ENCODE data around the gene LILRB5. TPM values are rescaled to one million over a fixed set of nuclear protein-coding genes. Genes with fewer than 3 reads are reported as not detected.

The LILRB5 gene
- total RNA-seq, 1 experiment from 2014 or later = not detected

GRCh38 chr19:54230031-54230430 is 27.0 kb downstream of the LILRB5 start:
- no peaks in the 10 kb centered on the region for H3K79me2 ChIP-seq (ENCODE audit: insufficient read depth, low read length)
- no peaks in the 10 kb centered on the region for H3K9me2 ChIP-seq (ENCODE audit: insufficient read depth)
- no peak overlapping the region for H3K9ac ChIP-seq (ENCODE audit: low read length)
- H3K4me3 ChIP-seq (replicated peaks in 1 of 2; ENCODE audit: low read depth in 1 of 2, low read length in 2 of 2) = no peak overlapping the region
- peaks cover 2 to 13% of the 10 kb centered on the region in 2 experiments; a peak in 3 of 4 replicates for H3K9me3 ChIP-seq (ENCODE audit: control insufficient read depth in 1 of 2, insufficient read depth in 1 of 2, low read depth in 1 of 2, low read length in 2 of 2)
- no peaks in the 10 kb centered on the region for H3K36me3 ChIP-seq (ENCODE audit: control insufficient read depth in 1 of 2, insufficient read depth in 2 of 2, low read length in 2 of 2)
- intact Hi-C loops (cut with micrococcal nuclease) = loop anchor here (2.0 to 5.0 kb wide), 2 partner anchors 57 to 162 kb away; partner anchors contain the start of gene TMC4
- TF ChIP-seq CEBPB (IDR thresholded peaks at IDR 0.05; ENCODE audit: low read depth) (no peak), CBX3 (IDR thresholded peaks at IDR 0.05; ENCODE audit: low read depth) (no peak), ZNF274 (IDR thresholded peaks at IDR 0.05; ENCODE audit: low read depth, low read length) (no peak), EZH2 (IDR thresholded peaks at IDR 0.05) (no peak), MAX (IDR thresholded peaks at IDR 0.05) (no peak), TCF7L2 (IDR thresholded peaks at IDR 0.05; ENCODE audit: borderline replicate concordance, extremely low read depth, insufficient read depth, insufficient read length) (no peak), FOSL1 (IDR thresholded peaks at IDR 0.05; ENCODE audit: low read depth) (no peak), REST (IDR thresholded peaks at IDR 0.05; ENCODE audit: low read depth) (no peak), ZBTB33 (IDR thresholded peaks at IDR 0.05; ENCODE audit: extremely low read depth, insufficient replicate concordance, low read length) (no peak), ELF1 (IDR thresholded peaks at IDR 0.05; ENCODE audit: borderline replicate concordance, low read depth) (no peak), CTCF (IDR thresholded peaks at IDR 0.05 in 2 of 3, conservative IDR thresholded peaks at IDR 0.05 in 1 of 3; ENCODE audit: borderline replicate concordance in 1 of 3, insufficient read depth in 1 of 3, low read depth in 2 of 3, low read length in 2 of 3) (no peak), SIN3A (IDR thresholded peaks at IDR 0.05; ENCODE audit: low read depth) (no peak), POLR2AphosphoS5 (IDR thresholded peaks at IDR 0.05; ENCODE audit: low read depth, low read length) (no peak), SP1 (IDR thresholded peaks at IDR 0.05; ENCODE audit: low read depth) (no peak), RAD21 (IDR thresholded peaks at IDR 0.05; ENCODE audit: low read depth) (no peak), ZFX (IDR thresholded peaks at IDR 0.05) (no peak)
- no peaks in the 10 kb centered on the region for H4K20me1 ChIP-seq (ENCODE audit: insufficient read depth)
- no peaks in the 10 kb centered on the region for H3K27me3 ChIP-seq (ENCODE audit: insufficient read depth, low read length)
- H3K4me1 ChIP-seq (ENCODE audit: control insufficient read depth in 1 of 2, insufficient read depth in 2 of 2, low read length in 2 of 2) = peaks cover 5 to 15% of the 10 kb centered on the region in 2 experiments; a peak in 3 of 4 replicates
- RAD21 ChIA-PET (ENCODE audit: low non-redundant PET in 1 of 2, low total read pairs in 2 of 2, uncharacterized antibody in 2 of 2, unreplicated experiment in 2 of 2) = no interaction called here
- no peak for ATAC-seq
- H3K4me2 ChIP-seq (ENCODE audit: low read length) = no peak overlapping the region
- POLR2A ChIA-PET = no interaction called here
- no peak overlapping the region for H3K27ac ChIP-seq (ENCODE audit: low read depth, low read length)
- CTCF ChIA-PET = interaction anchor here (1.6 kb wide), 1 partner anchor 41 kb away, joined by 3 read pairs; the partner anchor contains the start of gene MBOAT7
- no peak for DNase-seq (ENCODE audit: low read depth, low spot score)
- BruUV-seq (replicated peaks) = no TSS peak
- no peak overlapping the region for H2AFZ ChIP-seq (ENCODE audit: low read depth, low read length, poor library complexity, severe bottlenecking)

All from HCT116 (cell line).